Activated CD8-positive, alpha-beta memory T cell treated with anti-CD3 and anti-CD28 coated beads for 1 hour (primary cell): ENCODE measurements around the gene LTC4S.

ENCODE experiments used
- DNase-seq, 2 donors: peaks; one replicate each; pipeline ENCODE4 v3.0.0-alpha.2; 2020; ENCODE audit warnings: low read depth in 1 of 2; ENCODE audit errors: extremely low read depth in 1 of 2

LTC4S gene

DNA sequence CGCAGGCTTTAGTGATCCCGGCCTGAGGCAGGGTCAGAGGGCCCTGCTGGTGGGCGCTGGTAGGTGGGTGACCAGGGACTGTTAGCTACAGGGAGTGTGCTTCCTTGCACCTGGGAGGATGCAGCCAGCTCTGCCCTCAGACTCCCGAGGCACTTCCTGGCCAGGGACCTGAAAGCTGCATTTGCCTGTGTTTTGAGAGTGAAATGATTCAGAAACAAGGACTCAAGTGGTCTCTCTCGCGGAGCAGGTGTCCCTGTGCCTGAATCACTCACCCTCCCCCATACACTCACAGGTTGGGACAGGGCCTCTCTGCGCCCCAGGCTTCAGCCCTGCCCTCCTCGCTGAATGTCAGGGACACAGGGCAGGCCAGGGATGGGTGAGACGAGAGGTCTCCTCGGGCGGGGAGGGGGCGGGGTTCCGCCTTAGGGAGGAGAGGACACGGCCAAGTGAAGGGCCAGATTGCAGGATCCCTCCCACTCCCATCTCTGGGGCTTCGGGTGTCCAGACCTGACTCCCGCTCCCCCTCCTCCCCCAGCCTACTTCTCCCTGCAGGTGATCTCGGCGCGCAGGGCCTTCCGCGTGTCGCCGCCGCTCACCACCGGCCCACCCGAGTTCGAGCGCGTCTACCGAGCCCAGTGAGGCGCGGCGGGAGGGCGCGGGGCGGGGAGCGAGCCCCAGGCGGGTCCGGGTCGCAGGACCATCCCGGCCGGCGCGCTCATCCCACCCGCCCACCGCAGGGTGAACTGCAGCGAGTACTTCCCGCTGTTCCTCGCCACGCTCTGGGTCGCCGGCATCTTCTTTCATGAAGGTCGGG, 1.5 kb downstream of the LTC4S start:
- no peak for DNase-seq

DNA sequence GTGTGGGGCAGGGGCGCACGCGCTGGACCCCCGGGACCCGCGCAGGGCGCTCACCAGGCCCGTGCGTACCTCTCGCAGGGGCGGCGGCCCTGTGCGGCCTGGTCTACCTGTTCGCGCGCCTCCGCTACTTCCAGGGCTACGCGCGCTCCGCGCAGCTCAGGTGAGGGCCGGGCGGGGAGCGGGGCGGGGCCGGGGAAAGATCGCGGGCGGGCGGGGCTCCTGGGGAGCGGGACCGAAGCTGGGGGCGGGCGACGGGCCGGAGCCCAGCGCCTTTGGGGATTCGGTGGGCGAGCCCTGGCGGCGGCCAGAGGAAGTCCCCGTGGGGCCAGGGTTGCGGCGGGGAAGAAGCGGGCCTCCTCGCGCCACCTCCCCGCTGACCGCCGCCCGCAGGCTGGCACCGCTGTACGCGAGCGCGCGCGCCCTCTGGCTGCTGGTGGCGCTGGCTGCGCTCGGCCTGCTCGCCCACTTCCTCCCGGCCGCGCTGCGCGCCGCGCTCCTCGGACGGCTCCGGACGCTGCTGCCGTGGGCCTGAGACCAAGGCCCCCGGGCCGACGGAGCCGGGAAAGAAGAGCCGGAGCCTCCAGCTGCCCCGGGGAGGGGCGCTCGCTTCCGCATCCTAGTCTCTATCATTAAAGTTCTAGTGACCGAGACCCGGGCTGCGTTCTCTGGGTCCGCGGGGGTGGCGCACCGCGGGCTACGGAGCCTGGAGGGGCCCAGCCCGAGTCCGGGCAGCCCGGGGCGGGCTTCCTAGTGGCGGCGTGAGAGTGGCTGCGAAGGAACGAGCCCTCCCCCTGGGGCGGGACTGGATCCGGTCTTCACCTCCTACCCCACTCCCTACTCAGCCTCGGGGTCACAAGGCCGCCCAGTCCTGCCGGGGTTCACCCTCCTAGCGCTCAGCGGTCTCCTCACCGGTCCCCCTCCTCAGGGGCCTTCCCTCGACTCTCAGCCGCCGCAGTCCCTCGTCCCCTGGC, 2.4 kb downstream of the LTC4S start:
- peak in 1 of 2 donors; percentile 59 for DNase-seq

DNA sequence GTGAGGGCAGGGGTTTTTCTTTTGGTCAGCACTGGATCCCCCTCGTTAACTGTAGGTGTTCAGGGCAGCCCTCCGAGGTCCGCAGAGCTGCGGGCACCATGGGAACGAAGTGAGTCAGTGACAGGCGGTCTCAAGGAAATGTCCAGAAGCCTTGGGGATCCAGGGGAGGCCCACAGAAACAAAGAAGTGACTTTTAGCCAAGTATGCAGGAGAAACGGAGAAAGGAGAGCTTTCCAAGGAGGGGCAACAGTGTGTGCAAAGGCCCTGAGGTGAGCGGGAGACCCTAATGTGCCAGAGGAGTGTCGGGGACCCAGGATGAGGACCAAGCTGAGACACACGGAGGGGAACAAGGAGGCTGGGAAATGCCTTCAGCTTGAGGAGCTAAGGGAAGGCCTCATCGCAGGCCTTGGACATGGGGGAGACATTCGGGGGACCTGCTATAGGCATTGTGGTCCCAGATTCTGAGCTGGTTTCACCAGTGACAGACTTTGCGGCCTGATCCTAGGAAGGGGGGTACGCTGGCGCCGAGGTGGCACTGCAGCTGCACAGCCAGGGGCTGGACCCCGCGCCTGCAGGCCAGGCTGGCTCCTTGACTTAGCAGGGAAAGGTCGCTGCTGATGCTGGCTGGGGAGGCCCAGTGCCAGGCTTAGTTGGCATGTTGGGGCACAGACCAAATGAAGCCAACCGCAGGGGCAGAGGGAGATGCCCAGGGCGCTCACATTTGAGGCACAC, 3.3 kb downstream of the LTC4S start:
- no peak for DNase-seq

DNA sequence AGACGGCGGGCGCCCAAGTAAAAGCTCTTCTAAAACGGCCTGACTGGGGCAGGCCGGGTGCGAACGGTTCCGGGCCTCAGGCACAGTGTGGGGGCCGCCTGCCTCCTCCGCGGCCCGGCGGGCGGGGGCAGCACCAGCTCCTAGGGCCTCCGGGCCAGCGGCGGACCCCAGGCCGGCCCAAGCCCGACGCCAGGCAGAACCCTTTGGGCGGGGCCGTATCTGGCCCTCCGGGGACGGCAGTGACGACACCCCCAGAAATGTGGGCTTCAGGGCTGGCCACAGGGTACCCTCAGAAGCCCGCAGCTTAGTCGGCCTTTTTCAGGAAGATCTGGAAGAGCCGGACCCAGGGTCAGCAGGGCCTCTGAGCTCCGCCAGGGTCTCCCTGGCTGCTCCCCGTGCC, 4.0 kb downstream of the LTC4S start:
- no peak for DNase-seq

DNA sequence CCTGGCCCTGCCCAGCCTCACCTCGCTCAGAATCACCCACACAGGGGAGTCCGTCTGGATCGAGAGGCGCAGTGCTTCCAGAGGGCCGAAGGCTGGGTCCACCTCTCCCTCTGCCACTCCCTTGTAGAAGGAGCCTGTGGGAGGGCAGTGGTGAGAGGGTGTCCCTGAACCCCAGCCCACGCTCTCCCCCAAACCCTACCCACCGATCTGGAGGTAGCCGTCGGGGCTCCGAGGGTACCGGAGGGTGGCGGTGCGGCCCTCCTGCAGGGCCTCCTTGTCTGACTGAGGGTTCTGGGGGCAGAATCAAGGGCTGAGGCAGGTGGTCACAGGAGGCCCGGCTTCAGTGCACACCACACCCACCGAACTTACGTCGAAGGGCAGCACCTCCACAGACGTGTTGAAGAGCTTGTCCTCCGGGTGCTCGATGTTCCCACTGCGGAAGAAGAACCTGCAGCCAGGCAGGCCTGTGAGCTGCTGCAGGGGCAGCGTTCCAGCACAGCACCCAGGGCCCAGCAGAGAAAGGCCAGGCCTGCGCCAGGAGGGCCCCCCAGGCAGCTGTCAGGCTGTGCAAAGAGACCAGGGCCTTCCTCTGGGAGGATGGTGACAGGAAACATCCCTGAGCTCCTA, 4.5 kb downstream of the LTC4S start:
- no peak for DNase-seq

DNA sequence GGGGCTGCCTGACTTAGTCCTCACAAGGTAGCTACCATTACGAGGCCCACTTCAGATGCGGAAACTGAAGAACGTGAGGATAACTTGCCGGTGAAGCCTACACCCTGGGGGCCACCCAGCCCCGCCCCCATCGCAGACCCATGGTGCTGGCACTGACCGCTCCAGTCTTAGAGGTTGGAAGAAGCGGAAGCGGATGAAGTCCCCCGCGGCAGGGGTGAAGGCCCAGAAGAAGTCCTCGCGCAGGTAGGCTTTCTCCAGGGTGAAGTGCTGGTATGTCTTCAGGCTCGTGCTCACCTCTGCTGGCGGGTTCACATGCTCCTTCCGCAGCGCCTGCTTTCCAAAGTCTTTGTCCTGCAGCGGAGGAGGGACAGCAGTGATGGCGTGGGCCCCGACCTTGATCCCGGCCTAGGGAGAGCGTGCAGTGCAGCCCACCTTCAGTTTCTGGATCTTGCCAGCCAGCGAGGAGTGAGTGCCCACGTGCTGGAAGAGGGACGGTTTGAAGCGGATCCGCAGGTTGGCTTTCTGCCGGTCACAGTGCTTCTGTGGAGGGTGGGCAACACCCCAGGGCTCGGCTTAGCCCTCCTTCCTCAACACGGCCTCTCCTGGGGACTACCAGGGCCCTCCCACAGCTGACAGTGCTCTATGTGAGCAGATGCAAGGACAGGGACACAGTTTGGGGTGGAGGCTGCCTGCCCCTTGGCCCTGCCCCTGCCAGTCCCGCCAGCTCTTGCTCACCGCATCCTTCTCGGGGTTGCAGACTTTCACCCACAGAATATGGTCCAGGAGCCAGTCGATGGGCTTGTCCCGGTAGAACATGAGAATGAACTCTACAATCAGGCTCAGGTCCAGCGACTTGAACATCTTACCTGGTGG, 5.2 kb downstream of the LTC4S start:
- no peak for DNase-seq

DNA sequence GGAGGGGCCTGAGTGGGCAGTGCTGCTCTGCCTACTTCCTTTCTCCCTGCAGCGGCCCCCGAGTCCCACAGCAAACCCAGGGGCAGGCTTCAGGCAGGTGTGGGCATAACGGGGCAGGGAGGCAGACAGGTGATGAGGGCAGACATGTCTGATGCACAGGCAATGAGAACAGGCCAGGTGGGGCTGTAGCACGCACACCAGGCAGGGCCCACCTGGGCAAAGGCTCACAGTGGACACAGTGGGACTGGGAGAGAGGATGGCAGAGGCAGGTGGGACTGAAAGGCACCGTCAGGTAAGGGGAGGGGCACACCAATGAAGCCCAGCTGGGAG, 5.8 kb downstream of the LTC4S start:
- no peak for DNase-seq

DNA sequence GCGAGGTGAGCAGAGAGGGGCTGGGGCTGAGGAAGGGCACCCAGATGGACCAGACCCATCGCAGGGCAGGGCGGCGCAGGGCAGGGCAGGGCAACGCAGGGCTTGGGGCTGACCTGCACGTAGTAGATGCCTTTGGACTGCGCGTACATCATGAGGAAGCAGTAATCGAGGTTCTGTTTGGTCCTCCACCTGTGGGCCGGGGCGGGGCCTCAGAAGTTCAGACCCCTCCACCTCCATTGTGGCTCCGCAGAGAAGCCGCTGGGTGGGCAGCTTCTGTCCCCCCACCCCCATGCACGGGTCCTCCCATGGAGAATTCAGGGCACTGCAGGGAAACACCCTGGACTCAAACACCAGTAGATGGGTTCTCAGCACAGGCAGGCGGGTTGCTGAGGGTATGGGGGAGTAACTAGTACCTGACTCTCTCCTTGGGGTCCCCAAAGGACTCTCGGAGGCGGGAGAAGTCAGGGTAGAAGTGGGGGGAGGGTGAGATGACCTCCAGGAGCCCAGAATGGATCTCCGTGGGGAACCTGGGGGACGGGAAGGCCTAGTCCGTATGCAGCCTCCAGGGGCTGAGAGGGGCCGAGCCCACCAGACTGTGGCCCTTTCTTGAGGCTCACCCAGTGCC, 6.4 kb downstream of the LTC4S start:
- DNase-seq = no peak

DNA sequence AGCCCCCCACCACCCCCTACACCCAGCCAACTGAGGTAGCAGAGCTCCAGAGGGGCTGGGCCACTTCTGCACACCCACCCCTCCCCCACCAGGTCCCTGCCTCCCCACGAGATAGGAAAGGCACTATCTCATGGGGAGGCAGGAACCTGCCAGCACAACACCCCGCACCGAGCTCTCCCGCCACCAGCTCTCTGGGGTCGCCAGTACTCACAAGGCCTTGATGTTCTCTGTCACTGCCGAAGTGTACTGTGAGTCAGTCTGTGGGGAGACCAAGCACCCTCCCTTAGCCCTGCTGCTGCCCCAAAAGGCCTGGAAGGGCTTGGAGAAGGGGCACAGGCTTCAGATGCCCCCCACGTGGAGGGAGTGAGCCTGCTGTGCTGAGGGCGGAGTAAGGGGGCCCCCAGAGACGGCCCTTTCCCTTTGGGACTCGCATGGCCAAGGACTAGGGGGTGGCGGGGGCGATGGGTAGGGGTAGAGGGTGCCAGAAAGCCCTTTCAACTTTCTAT, 7.0 kb downstream of the LTC4S start:
- no peak for DNase-seq

DNA sequence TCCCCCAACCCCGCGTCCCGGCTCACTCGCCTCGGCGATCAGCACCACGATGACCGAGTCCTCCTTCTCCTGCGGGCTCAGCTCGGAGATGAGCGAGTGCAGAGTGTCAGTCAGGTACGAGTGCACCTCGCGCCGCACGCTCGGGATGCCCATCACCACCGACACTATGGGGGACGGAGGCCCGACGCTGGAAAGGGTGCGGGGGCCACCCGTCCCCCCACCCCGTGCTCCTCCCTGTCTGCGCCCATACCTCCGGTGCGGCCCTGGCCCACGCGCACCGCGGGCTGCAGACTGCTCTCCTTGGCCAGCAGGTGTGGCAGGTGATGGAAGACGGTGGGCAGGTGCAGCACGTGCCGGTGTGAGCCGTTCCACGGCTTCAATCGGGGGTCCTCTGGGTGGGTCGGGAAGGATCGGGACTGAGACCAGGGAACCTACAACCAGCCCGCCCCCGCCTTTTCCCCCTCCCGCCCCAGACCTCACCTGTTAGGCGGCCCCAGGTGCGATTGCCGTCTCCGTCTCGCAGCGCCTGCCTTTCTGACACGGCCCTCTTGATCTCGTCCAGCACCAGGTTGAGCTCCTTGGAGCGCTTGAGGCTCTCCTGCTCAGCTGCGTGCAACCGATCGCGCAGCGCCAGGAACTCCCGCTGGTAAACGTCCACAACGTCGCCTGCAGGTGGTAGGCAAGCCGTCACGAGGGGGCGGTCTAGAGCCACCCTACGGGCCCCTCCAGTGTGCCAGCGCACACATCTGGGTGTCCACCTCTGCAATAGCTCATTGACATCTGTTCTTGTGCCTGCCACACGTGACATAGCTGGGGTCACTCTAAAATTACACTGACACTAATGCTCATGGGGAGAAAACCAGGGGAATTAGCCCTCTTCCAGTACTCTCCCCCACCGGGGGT, 7.8 kb downstream of the LTC4S start:
- DNase-seq = peak; percentile 62 to 78

DNA sequence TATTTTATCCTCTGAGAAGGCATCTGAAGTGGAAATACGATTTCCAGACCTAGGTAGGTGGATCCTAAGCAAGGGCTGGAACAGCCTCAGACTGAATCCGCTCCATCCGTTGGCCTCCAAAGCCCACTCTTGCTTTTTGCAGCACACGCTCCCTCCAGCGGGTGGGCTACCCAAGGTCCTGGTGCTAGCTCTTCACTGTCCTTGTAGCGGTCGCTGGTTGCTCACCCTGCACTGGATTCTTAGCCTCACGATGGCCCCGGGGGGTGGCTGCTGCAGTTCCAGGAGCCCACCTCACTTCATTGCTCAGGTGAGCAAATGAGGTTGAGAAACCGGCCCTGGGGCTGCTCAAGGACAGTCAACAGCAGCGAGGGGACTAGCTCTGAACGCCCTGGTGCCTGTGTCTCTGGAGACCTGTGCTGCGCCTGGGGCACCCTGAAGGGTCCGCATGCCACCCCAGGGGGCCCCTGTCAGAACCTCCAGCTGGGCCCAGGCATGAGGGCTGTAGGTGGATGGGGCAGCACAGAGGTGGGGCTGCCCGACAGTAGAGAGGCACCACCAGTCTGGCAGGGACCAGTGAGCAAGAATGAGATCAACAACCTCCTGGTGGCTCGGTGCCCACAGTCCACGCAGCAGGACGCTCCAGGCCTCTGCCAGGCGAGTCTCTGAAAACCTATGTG, 8.6 kb downstream of the LTC4S start:
- no peak for DNase-seq

DNA sequence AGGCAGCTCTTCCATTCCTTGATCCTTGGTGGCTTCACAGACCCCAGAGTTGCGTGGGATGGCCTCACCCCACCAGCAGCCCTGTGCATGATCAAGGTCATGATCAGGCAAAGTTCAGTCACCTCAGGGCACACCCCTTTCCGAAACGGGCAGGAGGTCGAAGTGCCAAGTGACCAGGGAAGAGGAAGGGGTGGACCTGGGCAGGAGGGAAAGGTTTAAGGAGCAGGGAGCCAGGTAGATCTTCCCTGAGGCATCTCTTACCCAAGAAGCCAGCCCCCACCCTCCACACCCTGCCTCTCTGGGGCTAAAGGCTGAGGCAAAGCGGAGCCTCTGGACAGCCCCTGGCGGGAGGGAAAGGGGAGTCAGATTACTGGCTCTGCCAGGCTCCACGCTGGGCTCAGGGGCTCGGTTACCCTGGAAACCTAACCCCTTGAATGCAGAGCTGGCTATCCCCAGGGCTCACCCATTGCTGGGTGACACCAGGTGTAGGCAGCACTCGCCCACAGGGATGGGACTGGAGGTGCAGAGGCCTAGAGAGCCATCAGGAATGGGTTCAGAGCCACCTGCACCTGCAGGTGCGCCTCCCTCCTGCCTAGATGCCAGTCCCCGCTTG, 9.3 kb downstream of the LTC4S start:
- no peak for DNase-seq

DNA sequence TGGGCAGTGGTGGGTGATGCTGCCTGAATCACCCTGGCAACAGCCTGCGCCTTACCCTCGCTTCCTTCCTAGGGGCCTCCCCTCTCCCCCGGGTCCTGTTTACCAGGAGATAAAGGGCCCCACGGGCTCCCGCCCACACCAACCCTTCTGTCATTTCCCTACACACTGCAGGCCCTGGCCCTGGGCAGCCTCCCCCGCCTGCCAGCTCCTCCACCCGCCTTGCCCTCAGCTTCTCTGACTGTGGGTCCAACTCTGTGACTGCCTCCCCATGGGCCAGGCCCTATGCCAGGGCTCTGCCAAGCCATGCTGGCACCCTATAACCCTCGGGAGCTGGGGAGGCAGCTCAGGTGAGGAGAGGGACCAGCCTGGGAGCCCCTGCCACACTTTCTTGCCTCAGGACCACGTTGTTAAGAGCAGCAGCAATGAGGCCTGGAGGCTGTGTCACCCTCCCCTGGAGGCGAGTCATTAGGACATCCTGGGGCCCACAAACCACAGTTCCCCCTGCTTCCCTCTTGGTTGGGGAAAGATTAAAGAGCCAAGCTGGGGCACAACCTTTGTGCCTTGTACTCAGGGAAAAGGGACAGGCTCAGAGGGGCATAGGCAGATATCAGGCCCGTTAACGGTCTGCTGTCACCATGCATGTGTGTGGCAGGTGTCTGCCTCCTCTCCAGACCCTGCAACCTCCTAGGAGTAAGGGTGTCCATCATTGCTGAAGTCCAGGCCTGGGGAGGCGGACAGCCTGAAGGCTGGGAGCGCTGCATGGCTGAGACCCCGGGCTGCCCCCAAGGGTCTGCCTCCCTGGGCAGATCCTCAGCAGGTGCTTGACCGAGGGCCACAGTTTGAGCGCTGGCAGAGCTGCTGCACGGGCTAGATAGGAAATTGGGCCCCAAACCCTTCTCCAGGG, 10.1 kb downstream of the LTC4S start:
- no peak for DNase-seq

DNA sequence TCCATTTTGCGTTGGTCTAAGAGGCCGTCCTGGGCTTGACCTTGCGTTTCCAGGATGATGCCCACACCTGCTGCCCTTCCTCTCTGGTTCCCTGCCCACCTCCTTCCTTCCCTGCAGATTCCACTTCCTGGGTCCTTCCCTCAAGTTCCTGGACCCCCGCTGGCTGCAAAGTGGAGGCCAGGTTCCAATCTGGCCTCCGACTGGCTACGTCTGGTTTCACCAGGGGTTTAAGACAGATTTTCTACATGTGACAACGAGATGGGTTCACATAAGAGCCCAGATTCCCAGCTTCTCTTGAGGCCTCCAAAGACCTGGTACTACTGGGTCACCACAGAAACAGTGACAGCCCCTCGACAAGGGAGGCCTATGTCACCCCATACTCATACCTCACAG, 10.8 kb downstream of the LTC4S start:
- no peak for DNase-seq

DNA sequence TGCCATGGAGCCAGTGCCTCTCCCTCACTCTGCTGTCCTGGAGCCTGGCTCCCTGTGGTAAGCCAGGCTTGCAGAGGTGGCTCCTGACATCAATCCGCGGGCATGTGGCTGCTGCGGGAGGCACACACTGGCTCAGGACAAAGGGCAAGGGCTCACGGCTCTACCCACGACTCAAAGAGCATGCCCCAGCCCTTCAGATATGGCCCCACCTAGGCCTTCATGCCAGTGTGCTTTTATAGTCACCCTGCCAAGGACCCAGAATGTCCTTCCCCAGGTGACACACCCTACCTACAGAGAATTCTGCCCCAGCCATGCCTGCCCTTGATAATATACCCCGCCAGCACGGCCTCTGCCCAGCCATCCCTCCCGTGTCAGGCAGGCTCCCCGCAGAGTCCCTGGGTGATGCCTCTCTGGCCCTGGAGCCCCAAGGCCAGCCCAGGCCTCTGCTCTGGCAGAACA, 11.3 kb downstream of the LTC4S start:
- no peak for DNase-seq

DNA sequence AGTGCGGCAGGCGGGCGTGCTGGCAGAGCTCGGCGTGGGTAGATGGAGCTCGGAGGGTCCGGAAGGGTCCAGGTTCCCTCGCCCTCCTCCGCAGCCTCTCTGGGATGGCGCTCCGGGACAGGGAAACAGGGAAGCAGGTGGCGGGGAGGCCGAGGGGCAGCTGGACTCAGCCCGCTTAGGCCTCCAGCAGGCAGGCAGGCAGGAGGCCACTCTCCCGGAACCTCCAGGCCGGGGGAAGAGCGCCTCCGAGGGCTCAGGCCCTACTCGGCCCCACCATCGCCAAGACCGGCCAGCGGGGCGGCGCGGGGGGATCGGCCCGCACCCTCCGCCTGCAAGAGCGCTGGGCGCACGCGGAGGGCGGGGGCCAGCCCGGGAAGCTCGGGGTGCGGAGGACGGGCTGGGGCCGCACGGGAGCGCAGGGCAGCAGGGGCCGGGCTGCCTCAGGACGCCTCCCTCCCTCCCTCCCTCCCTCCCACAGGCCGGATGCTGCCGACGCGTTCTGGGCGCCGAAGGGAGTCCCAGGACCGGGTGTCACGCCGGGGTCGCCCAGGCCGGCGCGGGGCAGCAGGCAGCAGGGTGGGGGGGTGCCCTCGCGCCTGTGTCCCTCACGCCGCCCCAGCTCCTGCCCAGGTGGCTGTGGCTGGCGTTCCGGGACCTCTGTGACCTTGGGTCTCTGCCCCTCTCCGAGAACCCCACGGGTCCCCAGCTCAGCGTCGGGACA, 11.9 kb downstream of the LTC4S start:
- DNase-seq = no peak
